ENCODE measurements around the gene N4BP2L2. TPM values are rescaled to one million over a fixed set of nuclear protein-coding genes. Genes with fewer than 3 reads are reported as not detected.

N4BP2L2 gene
- total and polyA plus RNA-seq, 2 of the 13 experiments (the other 11 are each of a cell fraction or from before 2014, with no cell fraction given), result 58.9 to 81.2 TPM

GRCh38 chr13:32454886-32455593 lies 83.6 kb downstream of the N4BP2L2 start (continued):
- no peak for TF ChIP-seq ATF4 (CRISPR knock-in tag; IDR thresholded peaks at IDR 0.05)
- TF ChIP-seq ATF3 (CRISPR knock-in tag; IDR thresholded peaks at IDR 0.05), result no peak
- TF ChIP-seq ZNF33A (CRISPR knock-in tag; IDR thresholded peaks at IDR 0.05; ENCODE audit: borderline replicate concordance), result no peak
- TF ChIP-seq ZKSCAN1 (IDR thresholded peaks at IDR 0.05; ENCODE audit: low read length), result no peak
- TF ChIP-seq FLYWCH1 (CRISPR knock-in tag; IDR thresholded peaks at IDR 0.05), result no peak
- no peak for TF ChIP-seq FOXC1 (CRISPR knock-in tag; IDR thresholded peaks at IDR 0.05; ENCODE audit: borderline replicate concordance)
- TF ChIP-seq MAF1 (CRISPR knock-in tag; IDR thresholded peaks at IDR 0.05; ENCODE audit: borderline replicate concordance), result no peak
- TF ChIP-seq MLLT10 (CRISPR knock-in tag; IDR thresholded peaks at IDR 0.05), result no peak
- no peak for TF ChIP-seq CSRNP2 (CRISPR knock-in tag; conservative IDR thresholded peaks at IDR 0.05; ENCODE audit: low read depth)
- TF ChIP-seq ATF7-NPFF (CRISPR knock-in tag; IDR thresholded peaks at IDR 0.05; ENCODE audit: low read depth), result no peak
- no peak for TF ChIP-seq ZNF121 (CRISPR knock-in tag; IDR thresholded peaks at IDR 0.05)
- no peak for TF ChIP-seq NCOA1 (CRISPR knock-in tag; IDR thresholded peaks at IDR 0.05)
- TF ChIP-seq ISL2 (CRISPR knock-in tag; IDR thresholded peaks at IDR 0.05), result no peak
- TF ChIP-seq MXD3 (CRISPR knock-in tag; IDR thresholded peaks at IDR 0.05), result no peak
- peak; percentile 45 for TF ChIP-seq ARID5B (CRISPR knock-in tag; IDR thresholded peaks at IDR 0.05)
- no peak for TF ChIP-seq LCORL (IDR thresholded peaks at IDR 0.05)
- TF ChIP-seq LCORL (CRISPR knock-in tag; IDR thresholded peaks at IDR 0.05), result peak; percentile 73; the same call in 1 of the 2 replicates
- TF ChIP-seq NRL (CRISPR knock-in tag; IDR thresholded peaks at IDR 0.05; ENCODE audit: borderline replicate concordance), result 0 out of 2 replicates have a peak, but pooled peaks have one; percentile 43
- TF ChIP-seq ZNF891 (CRISPR knock-in tag; IDR thresholded peaks at IDR 0.05), result no peak
- TF ChIP-seq NCOA5 (CRISPR knock-in tag; IDR thresholded peaks at IDR 0.05), result no peak
- no peak for TF ChIP-seq ZNF720 (CRISPR knock-in tag; IDR thresholded peaks at IDR 0.05)
- no peak for TF ChIP-seq ZNF572 (CRISPR knock-in tag; IDR thresholded peaks at IDR 0.05)
- TF ChIP-seq ZNF44 (CRISPR knock-in tag; IDR thresholded peaks at IDR 0.05), result no peak; the same call in 1 of the 2 replicates
- peak; percentile 75 for TF ChIP-seq ZNF792 (CRISPR knock-in tag; IDR thresholded peaks at IDR 0.05)
- no peak for TF ChIP-seq KDM5A (IDR thresholded peaks at IDR 0.05; ENCODE audit: borderline replicate concordance, low read length)
